ENCODE data around the gene CDC16.

Gene CDC16

DNA sequence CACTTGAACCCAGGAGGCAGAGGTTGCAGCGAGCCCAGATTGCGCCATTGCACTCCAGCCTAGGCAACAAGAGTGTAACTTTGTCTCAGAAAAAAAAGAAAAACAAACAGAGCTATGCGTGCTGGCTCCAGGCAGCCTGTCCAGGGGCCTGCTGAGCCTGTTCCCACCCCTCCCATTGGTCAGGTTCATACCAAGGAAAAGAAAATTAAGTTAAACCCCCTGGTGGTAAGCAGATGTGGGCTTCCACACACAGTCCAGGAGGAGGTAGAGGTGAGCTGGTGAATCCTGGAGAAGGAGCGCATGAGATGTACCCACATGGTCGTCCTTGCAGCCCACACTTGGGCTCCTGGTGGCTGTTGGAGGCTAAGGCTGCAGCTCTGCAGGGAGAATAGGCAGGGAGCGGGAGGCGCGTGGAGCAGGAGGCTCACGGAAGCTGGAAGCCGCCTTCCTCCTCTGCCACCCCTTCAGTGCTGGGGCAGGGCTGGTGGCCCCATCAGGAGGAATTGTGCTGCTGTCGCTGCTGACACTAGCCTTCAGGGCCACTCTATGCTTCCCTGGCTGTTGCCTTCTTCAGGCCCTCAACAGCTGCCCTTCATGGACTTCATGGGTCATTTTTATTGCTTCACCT lies 69.1 kb downstream of the CDC16 start:
- no peak for DNase-seq (ENCODE audit: low spot score)

DNA sequence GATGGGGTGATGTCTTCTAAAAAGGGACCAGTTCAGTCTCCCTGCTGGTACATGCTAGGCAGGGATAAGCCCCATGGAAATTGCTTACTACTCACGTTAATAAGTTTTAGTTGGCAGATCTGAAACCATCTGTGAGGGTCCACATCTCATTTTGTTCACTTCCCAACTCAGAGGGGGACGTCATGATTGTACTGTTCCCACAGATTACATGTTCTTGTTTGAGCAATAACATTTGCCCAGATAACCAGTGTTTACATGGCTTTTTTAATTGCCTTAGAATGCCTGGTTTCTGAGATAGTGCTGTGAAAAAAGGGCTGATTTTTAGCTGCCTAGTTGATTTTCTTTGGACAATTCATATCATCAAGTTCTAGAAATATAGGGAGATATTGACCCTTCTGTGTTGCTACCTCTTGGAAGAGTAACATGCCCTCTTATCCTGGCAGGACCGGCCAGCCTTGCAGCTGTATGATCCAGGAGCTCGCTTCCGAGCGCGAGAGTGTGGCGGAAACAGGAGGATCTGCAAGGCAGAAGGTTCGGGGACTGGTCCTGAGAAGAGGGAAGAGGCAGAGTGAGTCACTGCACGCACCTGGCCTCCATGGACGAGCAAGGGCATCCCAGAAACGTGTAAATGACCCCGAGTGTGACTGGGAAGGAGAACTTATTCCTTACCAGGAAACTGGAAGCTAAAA lies 69.8 kb downstream of the CDC16 start:
- no peak for DNase-seq (ENCODE audit: low spot score)

DNA sequence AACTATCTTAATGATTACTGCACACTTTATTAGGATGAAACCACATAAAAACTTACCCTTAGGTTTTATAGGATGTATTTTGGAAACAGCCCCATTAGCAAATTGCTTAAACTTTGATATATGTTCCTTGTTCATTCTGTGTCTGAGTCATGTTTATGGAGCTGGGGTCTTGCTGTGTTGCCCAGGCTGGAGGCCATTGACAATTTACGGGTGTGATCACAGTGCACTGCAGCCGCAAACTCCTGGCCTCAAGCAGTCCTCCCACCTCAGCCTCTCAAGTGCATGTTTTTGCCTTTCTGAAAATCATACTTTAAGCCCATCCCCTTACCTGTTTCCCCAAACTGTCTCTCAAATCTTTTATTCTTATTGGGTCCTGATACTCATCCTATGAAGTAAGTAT lies 74.4 kb downstream of the CDC16 start:
- no peak for DNase-seq (ENCODE audit: low spot score)

DNA sequence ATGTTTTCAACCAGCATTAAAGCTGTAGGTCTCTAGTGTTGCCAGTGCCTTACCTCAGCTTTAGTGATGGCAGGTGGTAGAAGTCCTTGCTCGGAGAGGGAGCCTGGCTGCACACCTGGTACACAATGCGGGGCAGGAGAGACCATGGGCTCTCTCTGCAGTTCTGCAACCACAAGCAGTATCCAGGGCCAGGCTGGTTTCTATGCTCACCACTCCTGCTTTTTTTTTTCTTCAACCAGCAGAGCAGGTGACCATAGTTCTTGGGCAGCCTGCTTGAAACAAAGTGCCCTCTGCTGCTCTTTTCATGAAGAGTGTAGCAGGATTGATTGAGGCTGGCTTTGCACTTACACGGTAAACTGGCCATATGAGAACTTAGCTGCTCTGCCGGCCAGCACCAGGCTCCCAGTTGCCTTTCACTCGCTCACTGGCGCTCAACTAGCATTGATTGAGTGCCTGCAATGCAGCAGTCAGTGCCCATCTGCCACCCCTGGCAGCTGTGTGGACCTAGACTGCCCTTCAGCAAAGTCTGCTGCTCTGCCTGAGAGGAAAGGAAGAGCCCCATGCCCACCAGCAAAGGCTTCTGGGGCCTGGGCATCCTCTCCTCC lies 75.2 kb downstream of the CDC16 start:
- DNase-seq (ENCODE audit: low spot score), result no peak

DNA sequence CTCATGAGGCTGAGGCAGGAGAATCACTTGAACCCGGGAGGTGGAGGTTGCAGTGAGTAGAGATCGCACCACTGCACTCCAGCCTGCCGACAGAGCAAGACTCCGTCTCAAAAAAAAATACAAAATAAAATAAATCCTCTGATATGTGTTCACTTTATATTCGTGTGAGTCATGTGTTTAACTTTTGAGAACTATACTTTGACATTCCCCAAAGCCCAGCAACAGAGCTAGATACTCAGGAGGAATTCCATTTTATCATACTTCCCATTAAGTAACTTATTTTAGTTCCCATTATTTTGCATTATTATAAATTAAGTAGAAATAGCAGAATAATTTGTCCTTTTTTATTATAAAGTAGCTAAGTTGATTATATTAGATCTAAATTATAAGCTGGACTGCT lies 76.3 kb downstream of the CDC16 start:
- DNase-seq (ENCODE audit: low spot score), result no peak

DNA sequence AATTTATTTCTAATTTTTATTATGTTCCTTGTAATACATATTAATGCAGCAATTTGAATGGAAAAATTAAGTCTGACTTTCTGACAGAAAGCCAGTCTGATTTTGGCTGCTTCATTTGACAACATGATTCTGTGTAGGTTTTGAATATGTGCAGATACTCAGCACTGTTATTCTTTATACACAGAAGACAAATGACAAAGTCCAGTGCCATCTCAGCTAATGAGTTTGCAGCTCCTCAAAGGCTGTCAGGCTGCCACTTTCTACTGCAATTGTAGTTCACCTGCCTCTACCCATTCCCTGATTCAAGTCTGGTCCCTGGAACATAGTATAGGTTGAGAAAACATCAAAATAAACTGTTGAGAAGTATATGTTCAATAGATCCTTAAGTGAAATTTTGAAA lies 76.7 kb downstream of the CDC16 start:
- DNase-seq (ENCODE audit: low spot score), result no peak

DNA sequence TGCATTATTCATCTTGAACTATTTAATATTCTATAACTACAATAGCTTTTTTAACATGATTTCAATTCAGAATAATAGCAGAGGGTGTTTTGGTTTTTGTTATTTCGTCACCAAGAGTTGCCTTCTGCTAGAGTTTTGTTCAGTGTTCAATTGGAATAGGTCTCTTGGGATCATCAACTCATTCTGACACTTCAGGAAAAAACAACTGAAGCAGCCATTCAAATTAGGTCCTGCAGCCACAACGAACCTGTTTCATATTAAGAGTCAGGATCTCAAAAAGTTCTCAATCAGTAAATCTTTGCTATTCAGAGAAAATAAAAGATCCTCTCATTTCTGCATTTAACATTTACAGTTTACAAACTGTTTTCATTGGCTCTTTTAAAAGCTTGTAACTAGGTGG lies 77.2 kb downstream of the CDC16 start:
- no peak for DNase-seq (ENCODE audit: low spot score)

DNA sequence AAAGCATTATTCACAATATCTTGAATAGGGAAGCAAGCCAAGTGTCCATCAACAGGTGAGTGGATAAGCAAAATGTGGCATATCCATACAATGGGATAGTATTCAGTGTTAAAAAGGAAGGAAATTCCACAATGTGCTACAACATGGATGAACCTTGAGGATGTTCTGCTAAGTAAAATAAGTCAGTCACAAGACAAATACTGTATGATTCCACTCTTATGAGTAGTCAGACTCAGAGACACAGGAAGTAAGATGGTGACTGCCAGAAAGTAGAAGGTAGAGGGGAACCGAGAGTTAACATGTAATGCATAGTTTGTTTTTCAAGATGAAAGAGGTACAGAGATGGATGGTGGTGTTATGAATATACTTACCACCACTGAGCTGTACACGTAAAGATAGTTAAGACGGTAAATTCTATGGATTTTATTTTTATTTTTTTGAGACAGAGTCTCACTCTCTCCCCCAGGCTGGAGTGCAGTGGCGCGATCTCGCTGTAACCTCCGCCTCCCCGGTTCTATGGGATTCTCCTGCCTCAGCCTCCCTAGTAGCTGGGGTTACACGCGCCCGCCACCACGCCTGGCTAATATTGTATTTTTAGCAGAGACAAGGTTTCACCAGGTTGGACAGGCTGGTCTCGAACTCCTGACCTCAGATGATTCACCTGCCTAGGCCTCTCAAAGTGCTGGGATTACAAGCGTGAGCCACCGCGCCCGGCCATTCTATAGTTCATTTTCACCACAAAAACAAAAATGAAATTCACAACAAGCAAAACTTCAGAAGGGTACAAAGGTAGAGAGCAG lies 78.6 kb downstream of the CDC16 start:
- DNase-seq (ENCODE audit: low spot score), result no peak

DNA sequence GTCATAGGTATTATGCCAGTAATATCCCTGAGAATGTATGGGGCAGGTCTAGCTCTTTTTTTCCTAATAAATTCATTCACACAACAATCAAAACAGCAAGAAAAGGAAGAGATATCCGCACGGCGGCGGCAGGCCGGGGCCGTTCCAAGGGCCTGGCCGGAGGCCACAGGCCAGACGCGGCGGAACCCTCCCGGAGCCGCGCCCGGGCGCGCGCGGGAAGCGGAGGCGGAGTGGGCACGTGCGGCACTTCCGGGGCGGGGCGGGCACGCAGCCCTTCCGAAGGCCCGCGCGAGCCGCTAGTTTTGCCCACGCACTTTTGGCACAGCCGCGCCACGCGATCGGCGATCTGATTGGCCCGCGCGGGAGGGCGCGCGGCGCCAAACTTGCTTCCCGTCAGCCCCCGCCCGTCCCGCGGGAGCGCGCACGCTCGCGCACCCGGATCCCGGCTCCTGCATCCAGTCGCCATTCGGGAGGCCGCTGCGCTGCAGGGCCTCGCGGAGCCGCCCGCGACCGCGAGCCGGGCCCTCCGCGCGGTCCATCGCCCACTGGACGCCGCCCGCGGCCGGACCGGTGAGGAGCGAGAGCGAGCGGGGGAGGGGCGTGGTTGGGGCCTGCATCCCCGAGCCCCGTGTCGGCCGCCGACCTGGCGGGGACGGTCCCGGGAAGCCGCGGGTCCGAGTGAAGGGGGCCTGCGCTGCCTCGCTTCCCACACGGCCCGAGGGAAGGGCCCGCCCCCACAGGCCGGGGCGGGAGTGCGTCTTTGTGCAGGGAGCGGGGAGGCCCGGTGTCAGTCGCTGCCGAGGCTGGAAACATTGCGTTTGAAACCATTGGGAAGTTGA lies 79.6 kb downstream of the CDC16 start, which contains the start of gene CHAMP1:
Gene CHAMP1 (plus strand): TSS at position 430 of the 839 bp plus-strand sequence. CDS start 9,340 bp downstream, outside the sequence.
- peak; percentile 87 for DNase-seq (ENCODE audit: low spot score)

DNA sequence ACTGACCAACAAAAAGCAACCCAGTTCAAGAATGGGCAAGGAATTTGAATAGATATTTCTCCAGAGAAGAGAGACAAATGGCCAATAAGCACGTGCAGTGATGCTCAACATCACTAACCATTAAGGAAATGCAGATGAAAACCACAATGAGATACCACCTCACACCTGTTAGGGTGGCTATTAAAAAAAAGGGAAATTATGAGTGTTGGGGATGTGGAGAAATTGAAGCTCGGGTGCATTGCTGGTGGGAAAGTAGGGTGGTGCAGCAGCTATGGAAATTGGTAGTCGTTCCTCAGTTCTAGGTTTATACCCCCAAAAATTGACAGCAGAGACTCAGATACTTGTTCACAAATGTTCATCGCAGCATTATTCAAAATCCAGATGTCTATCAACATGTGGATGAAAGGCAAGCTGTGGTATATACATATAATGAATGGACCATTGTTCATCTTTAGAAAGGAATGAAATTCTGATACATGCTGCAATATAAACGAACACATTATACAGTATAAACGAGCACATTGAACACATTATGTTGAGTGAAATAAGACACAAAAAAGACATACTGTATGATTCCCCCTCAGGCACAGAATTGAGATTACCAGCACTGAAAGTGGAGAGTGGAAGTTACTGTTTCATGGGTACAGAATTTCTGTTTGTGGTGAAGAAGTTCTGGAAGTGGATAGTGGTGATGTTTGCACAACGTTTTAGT lies 80.5 kb downstream of the CDC16 start:
- no peak for DNase-seq (ENCODE audit: low spot score)

DNA sequence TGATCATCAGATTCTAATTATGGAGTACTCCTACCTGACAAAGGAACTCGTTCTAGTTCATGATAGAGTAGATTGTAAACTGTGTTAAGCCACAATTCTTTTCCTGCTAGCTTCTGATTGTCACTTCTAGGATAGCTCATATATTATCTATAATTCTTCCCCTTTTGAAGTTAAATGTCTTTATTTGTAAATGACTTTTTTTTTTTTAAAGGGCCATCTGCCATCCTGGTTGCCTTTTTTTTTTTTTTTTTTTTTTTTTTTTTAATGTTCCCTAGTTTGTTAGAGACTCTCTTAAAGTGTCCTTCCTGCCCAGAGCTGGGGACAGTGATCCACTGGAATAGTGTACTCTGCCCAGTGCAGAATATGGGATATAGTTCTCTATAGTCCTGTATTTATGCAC lies 83.9 kb downstream of the CDC16 start:
- no peak for DNase-seq (ENCODE audit: low spot score)

DNA sequence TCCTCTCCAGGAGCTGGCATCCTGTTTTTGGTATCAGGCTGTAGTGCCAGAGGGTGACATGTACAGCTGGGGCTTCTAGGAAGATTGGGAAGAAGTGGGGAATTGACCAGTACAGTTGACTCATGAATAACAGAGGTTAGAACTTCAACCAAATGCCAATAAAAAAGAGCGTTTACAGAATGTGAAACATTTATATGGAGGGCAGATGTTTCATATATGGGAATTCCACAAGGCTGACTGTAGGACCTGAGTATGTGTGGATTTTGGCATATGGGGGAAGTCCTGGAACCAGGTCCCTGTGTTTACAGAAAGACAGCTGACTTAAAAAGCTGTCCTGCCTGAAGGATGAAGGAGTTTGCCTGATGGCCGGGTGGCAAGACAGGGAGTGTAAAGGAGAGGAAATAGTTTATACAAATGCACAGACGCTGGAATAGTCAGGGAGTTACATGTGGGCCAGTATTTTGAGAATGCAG lies 84.8 kb downstream of the CDC16 start:
- no peak for DNase-seq (ENCODE audit: low spot score)

DNA sequence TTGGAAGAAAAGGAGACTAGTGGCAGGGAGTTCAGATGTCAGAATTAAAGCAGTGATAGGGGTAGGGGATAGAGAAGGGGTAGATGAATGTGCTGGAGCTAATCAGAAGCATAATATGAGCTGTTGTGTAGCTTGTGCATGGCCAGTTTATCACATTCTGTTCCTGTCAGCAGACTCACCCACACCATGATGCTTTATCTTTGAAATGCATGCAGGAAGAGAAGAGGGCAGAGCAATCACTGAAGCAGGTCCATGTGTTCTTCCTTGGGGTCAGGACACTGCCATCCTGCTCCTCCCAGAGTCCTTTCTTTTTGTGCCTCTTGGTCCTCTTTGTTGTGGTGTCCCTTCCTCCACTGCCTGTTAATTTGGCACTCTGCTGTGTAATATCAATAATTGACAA lies 85.4 kb downstream of the CDC16 start:
- DNase-seq (ENCODE audit: low spot score), result peak; percentile 29

DNA sequence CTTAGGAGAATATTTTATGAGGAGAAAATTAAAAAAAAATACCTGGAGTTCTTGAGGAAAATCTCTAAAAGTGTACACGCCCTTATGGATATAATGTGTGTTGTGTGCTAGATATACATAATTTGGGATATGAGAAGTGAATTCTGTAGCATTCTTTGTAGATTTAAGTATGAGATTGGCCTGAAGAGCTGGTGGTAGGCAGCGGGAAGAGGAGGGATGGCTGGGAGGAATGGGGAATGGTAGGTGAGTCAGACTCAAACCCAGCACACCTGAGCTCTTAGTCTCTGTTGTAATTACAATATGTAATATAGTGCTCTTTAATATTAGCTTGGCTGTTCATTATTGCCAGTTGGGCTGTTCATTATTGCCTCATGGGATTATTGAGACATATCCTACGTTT lies 86.6 kb downstream of the CDC16 start:
- DNase-seq (ENCODE audit: low spot score), result no peak

Data from hematopoietic multipotent progenitor cell treated with erythropoietin and hydrocortisone succinate and interleukin-3 and kit ligand, for 17 days (in vitro differentiated cells).